HEK293T (cell line): ENCODE measurements around the gene POLR3H.

Experiments used
- CTCF ChIA-PET: fragments of 350-600 bp; formaldehyde crosslinking; extraction: SDS; loops from one replicate; lab custom pipeline; 2021; ENCODE audit warnings: antibody characterized with exemption, inconsistent platforms; lab: Yijun Ruan, JAX
- POLR2A ChIA-PET: fragments of 350-600 bp; formaldehyde crosslinking; extraction: SDS; loops from one replicate; lab custom pipeline; 2020; ENCODE audit warnings: antibody characterized with exemption, inconsistent platforms; lab: Yijun Ruan, JAX
- DNase-seq: peaks from one replicate; pipeline ENCODE4 v3.0.0; 2012; ENCODE audit warnings: mixed read lengths; ENCODE audit errors: extremely low spot score
- ARNT ChIP-seq: fragments of 450-650 bp; IDR thresholded peaks from 2 replicates; pipeline ENCODE4 v1.6.1; 2017; ENCODE audit warnings: mild to moderate bottlenecking
- BHLHE40 ChIP-seq: fragments of 450-650 bp; IDR thresholded peaks from 2 replicates; pipeline ENCODE4 v1.6.1; 2016; ENCODE audit warnings: mild to moderate bottlenecking, moderate library complexity, borderline replicate concordance
- CTBP1 ChIP-seq: fragments of 450-650 bp; IDR thresholded peaks from 2 replicates; pipeline ENCODE4 v1.6.1; 2016; ENCODE audit warnings: borderline replicate concordance
- ELF4 ChIP-seq: fragments of 450-650 bp; IDR thresholded peaks from 2 replicates; pipeline ENCODE4 v1.6.1; 2017; ENCODE audit warnings: antibody characterized with exemption
- FOXA1 ChIP-seq: fragments of 450-650 bp; IDR thresholded peaks from 2 replicates; pipeline ENCODE4 v1.6.1; 2016; ENCODE audit warnings: mild to moderate bottlenecking
- FOXK2 ChIP-seq: fragments of 450-650 bp; IDR thresholded peaks from 2 replicates; pipeline ENCODE4 v1.6.1; 2016; ENCODE audit warnings: mild to moderate bottlenecking
- FOXM1 ChIP-seq: fragments of 450-650 bp; IDR thresholded peaks from 2 replicates; pipeline ENCODE4 v1.6.1; 2017; ENCODE audit warnings: mild to moderate bottlenecking, borderline replicate concordance
- HDGF ChIP-seq: fragments of 450-650 bp; IDR thresholded peaks from 2 replicates; pipeline ENCODE4 v1.6.1; 2017; ENCODE audit warnings: antibody characterized with exemption, borderline replicate concordance
- L3MBTL2 ChIP-seq: fragments of 450-650 bp; conservative IDR thresholded peaks from 2 replicates; pipeline ENCODE4 v1.6.1; 2016; ENCODE audit warnings: mild to moderate bottlenecking
- LEF1 ChIP-seq: fragments of 450-650 bp; IDR thresholded peaks from 2 replicates; pipeline ENCODE4 v1.6.1; 2017; ENCODE audit warnings: mild to moderate bottlenecking, borderline replicate concordance
- NFRKB ChIP-seq: fragments of 450-650 bp; IDR thresholded peaks from 2 replicates; pipeline ENCODE4 v1.6.1; 2016; ENCODE audit warnings: mild to moderate bottlenecking, moderate library complexity
- SP1 ChIP-seq: fragments of 450-650 bp; IDR thresholded peaks from 2 replicates; pipeline ENCODE4 v1.6.1; 2017
- SUZ12 ChIP-seq: fragments of 450-650 bp; IDR thresholded peaks from 2 replicates; pipeline ENCODE4 v1.6.1; 2016; ENCODE audit warnings: mild to moderate bottlenecking
- TARDBP ChIP-seq: fragments of 450-650 bp; IDR thresholded peaks from 2 replicates; pipeline ENCODE4 v1.6.1; 2016
- ZNF384 ChIP-seq: fragments of 450-650 bp; IDR thresholded peaks from 2 replicates; pipeline ENCODE4 v1.6.1; 2016
- TF ChIP-seq, protein P1 (sequence below): fragments of 450-650 bp; IDR thresholded peaks from 2 replicates; pipeline ENCODE4 v1.6.1; 2016

Gene POLR3H

DNA sequence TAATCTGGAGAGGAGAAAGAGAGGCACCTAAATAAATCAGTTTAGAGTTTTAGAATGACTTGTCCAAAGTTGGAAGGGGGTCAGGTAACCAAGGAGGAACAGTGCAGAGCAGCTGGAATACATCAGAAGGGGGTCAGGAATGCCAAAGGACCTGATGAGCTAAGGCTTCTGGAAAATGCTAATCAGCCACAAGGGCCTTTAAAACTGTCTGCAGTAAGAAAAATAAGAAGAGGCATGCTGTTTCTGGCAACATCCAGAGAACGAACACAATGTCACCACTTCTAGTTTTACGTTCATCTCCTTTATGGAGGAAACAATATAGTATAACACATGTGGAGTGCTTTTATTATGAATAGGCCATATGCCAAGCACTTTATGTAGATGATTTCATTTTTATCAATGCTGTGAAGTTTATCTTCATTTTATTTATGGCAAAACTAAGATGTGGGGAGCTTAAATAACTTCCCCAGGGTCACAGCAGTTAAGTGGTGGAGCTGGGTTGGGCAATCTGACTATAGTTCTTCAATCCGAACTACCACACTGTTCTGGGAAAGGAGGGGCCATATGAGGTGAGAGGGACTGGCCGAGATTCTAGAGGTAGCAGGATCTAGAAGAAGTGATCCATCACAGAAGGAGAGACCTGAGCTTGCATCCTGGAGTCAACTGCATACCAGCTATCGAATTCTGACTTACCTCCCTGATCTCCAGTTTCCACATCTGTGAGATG lies 52.7 kb downstream of the POLR3H start:
- POLR2A ChIA-PET: interaction anchor here (0.7 to 1.0 kb wide), 2 partner anchors 26 to 45 kb away, joined by 3 read pairs; partner anchors contain the start of gene TOB2
- DNase-seq: no peak
- CTCF ChIA-PET: interaction anchor here (1.2 kb wide), 1 partner anchor 13 kb away, joined by 6 read pairs; no protein-coding TSS in a partner anchor
- TF ChIP-seq, protein P1, sequence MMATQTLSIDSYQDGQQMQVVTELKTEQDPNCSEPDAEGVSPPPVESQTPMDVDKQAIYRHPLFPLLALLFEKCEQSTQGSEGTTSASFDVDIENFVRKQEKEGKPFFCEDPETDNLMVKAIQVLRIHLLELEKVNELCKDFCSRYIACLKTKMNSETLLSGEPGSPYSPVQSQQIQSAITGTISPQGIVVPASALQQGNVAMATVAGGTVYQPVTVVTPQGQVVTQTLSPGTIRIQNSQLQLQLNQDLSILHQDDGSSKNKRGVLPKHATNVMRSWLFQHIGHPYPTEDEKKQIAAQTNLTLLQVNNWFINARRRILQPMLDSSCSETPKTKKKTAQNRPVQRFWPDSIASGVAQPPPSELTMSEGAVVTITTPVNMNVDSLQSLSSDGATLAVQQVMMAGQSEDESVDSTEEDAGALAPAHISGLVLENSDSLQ: peak; percentile 35; the same call in 1 of the 2 replicates
- no peak for TF ChIP-seq FOXA1

GRCh38 chr22:41488596-41489385 lies 55.5 kb downstream of the POLR3H start:
- ChIA-PET CTCF (no interaction called here), POLR2A (interaction anchor here (0.8 to 1.2 kb wide), 3 partner anchors 11 to 42 kb away, joined by 3 to 6 read pairs (median 4); partner anchors contain the start of gene TOB2)
- DNase-seq: no peak
- TF ChIP-seq NFRKB (no peak), ELF4 (no peak), L3MBTL2 (no peak), ARNT (no peak), FOXA1 (no peak), SP1 (no peak), BHLHE40 (no peak), ZNF384 (no peak), FOXK2 (no peak), SUZ12 (no peak)
- TF ChIP-seq, protein P1: no peak

GRCh38 chr22:41488076-41488475 lies 56.2 kb downstream of the POLR3H start:
- ChIA-PET CTCF (no interaction called here), POLR2A (interaction anchor here (1.2 kb wide), 1 partner anchor 42 kb away, joined by 6 read pairs; the partner anchor contains the start of gene TOB2)
- TF ChIP-seq CTBP1: no peak
- no peak for TF ChIP-seq FOXK2
- no peak for TF ChIP-seq SUZ12
- no peak for TF ChIP-seq HDGF
- TF ChIP-seq, protein P1: no peak
- no peak for TF ChIP-seq ZNF384
- no peak for TF ChIP-seq LEF1
- no peak for TF ChIP-seq NFRKB
- TF ChIP-seq ELF4: no peak
- TF ChIP-seq L3MBTL2: no peak
- TF ChIP-seq ARNT: no peak
- no peak for TF ChIP-seq FOXA1
- TF ChIP-seq TARDBP: no peak
- no peak for TF ChIP-seq BHLHE40
- no peak for TF ChIP-seq FOXM1
- TF ChIP-seq SP1: no peak
- no peak for DNase-seq

GRCh38 chr22:41487037-41487935 lies 57.0 kb downstream of the POLR3H start:
- DNase-seq: no peak
- TF ChIP-seq FOXM1 (no peak), NFRKB (no peak), ZNF384 (no peak), HDGF (no peak), L3MBTL2 (no peak), SP1 (no peak), BHLHE40 (no peak), FOXA1 (no peak), SUZ12 (no peak), LEF1 (no peak), ELF4 (no peak), FOXK2 (no peak), TARDBP (no peak), CTBP1 (no peak)
- TF ChIP-seq, protein P1: no peak
- POLR2A ChIA-PET: interaction anchor here (0.6 kb wide), 1 partner anchor 39 kb away, joined by 3 read pairs; no protein-coding TSS in a partner anchor
- CTCF ChIA-PET: no interaction called here

DNA sequence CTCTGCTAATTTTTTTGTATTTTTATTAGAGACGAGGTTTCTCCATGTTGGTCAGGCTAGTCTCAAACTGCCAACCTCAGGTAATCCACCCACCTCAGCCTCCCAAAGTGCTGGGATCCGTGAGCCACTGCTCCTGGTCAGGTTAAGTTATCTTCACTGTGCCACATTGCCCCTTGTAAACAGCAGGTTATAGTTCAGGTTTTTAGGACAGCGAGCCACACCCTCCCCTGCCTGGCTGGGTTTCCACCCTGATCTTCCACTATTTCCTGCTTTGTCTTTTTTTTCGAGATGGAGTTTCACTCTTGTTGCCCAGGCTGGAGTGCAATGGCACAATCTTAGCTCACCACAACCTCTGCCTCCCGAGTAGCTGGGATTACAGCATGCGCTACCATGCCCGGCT lies 59.2 kb downstream of the POLR3H start:
- POLR2A ChIA-PET: no interaction called here
- TF ChIP-seq ELF4: no peak
- no peak for TF ChIP-seq HDGF
- no peak for TF ChIP-seq CTBP1
- no peak for TF ChIP-seq FOXM1
- no peak for TF ChIP-seq ZNF384
- no peak for TF ChIP-seq ARNT
- TF ChIP-seq TARDBP: no peak
- no peak for TF ChIP-seq SP1
- TF ChIP-seq, protein P1: no peak
- TF ChIP-seq L3MBTL2: no peak
- TF ChIP-seq FOXK2: no peak
- TF ChIP-seq LEF1: no peak
- no peak for TF ChIP-seq FOXA1
- CTCF ChIA-PET: no interaction called here
- no peak for DNase-seq
